ENCODE data around the gene ITGB4. TPM values are rescaled to one million over a fixed set of nuclear protein-coding genes. Genes with fewer than 3 reads are reported as not detected.

ITGB4 gene
- total and polyA plus RNA-seq, 2 of the 13 experiments (the other 11 are each of a cell fraction or from before 2014, with no cell fraction given): 6.9 to 14.5 TPM

GRCh38 chr17:75758131-75758905 lies 37.1 kb downstream of the ITGB4 start (continued):
- TF ChIP-seq ARNTL (CRISPR knock-in tag; IDR thresholded peaks at IDR 0.05): no peak
- TF ChIP-seq ARNT (IDR thresholded peaks at IDR 0.05): no peak
- no peak for TF ChIP-seq KDM2A (CRISPR knock-in tag; IDR thresholded peaks at IDR 0.05; ENCODE audit: borderline replicate concordance, low read depth)
- no peak for TF ChIP-seq ZHX1 (CRISPR knock-in tag; IDR thresholded peaks at IDR 0.05; ENCODE audit: low read depth)
- TF ChIP-seq ZNF142 (CRISPR knock-in tag; IDR thresholded peaks at IDR 0.05): no peak
- TF ChIP-seq, protein P1, sequence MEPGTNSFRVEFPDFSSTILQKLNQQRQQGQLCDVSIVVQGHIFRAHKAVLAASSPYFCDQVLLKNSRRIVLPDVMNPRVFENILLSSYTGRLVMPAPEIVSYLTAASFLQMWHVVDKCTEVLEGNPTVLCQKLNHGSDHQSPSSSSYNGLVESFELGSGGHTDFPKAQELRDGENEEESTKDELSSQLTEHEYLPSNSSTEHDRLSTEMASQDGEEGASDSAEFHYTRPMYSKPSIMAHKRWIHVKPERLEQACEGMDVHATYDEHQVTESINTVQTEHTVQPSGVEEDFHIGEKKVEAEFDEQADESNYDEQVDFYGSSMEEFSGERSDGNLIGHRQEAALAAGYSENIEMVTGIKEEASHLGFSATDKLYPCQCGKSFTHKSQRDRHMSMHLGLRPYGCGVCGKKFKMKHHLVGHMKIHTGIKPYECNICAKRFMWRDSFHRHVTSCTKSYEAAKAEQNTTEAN (CRISPR knock-in tag; conservative IDR thresholded peaks at IDR 0.05): no peak
- no peak for TF ChIP-seq JUN (CRISPR knock-in tag; IDR thresholded peaks at IDR 0.05)
- no peak for TF ChIP-seq RFX3 (CRISPR knock-in tag; IDR thresholded peaks at IDR 0.05)
- TF ChIP-seq PPARG (CRISPR knock-in tag; conservative IDR thresholded peaks at IDR 0.05): no peak
- no peak for TF ChIP-seq ARNT2 (CRISPR knock-in tag; IDR thresholded peaks at IDR 0.05; ENCODE audit: low read depth)
- TF ChIP-seq, protein P2, sequence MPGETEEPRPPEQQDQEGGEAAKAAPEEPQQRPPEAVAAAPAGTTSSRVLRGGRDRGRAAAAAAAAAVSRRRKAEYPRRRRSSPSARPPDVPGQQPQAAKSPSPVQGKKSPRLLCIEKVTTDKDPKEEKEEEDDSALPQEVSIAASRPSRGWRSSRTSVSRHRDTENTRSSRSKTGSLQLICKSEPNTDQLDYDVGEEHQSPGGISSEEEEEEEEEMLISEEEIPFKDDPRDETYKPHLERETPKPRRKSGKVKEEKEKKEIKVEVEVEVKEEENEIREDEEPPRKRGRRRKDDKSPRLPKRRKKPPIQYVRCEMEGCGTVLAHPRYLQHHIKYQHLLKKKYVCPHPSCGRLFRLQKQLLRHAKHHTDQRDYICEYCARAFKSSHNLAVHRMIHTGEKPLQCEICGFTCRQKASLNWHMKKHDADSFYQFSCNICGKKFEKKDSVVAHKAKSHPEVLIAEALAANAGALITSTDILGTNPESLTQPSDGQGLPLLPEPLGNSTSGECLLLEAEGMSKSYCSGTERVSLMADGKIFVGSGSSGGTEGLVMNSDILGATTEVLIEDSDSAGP (CRISPR knock-in tag; IDR thresholded peaks at IDR 0.05; ENCODE audit: borderline replicate concordance): 0 out of 2 replicates have a peak, but pooled peaks have one; percentile 31
- TF ChIP-seq ZNF17 (CRISPR knock-in tag; IDR thresholded peaks at IDR 0.05): no peak
- no peak for TF ChIP-seq AGO1 (IDR thresholded peaks at IDR 0.05; ENCODE audit: low read depth, low read length, poor library complexity, severe bottlenecking)
- no peak for TF ChIP-seq ZSCAN20 (CRISPR knock-in tag; IDR thresholded peaks at IDR 0.05; ENCODE audit: borderline replicate concordance)
- no peak for TF ChIP-seq ZNF335 (CRISPR knock-in tag; IDR thresholded peaks at IDR 0.05)
- no peak for TF ChIP-seq SP140L (CRISPR knock-in tag; IDR thresholded peaks at IDR 0.05; ENCODE audit: borderline replicate concordance)
- TF ChIP-seq ZNF883 (CRISPR knock-in tag; IDR thresholded peaks at IDR 0.05; ENCODE audit: not compliant biosample characterization): peak; percentile 23
- no peak for TF ChIP-seq ZNF496 (CRISPR knock-in tag; IDR thresholded peaks at IDR 0.05; ENCODE audit: insufficient replicate concordance)
